WTC11 (cell line): Measurements from ENCODE around the gene KLHL29. TPM values are rescaled to one million over a fixed set of nuclear protein-coding genes. Genes with fewer than 3 reads are reported as not detected.

ENCODE experiments used
- ATAC-seq: fragments of 200-7000 bp; cut with Tn5 transposase; 2 replicates; pipeline ENCODE4 v1.10.0; 2021; ENCODE audit warnings: mild to moderate bottlenecking, moderate library complexity
- CTCF ChIA-PET: fragments of 300-600 bp; sonication (Branson Sonifier 250); formaldehyde crosslinking; loops from one replicate; lab custom pipeline; 2021; ENCODE audit warnings: antibody characterized with exemption; lab: Charles Lee
- POLR2A ChIA-PET: fragments of 350-600 bp; sonication (Branson Sonifier 250); formaldehyde crosslinking; loops from one replicate; lab custom pipeline; 2021; ENCODE audit warnings: antibody characterized with exemption; lab: Charles Lee
- DNase-seq: peaks from one replicate; pipeline ENCODE4 v3.0.0; 2021; ENCODE audit warnings: low spot score
- H3K27ac Mint-ChIP-seq: 2 replicates; pipeline ENCODE4 v1.8.0; 2021; ENCODE audit warnings: mixed read lengths
- H3K27me3 Mint-ChIP-seq: 2 replicates; pipeline ENCODE4 v1.8.0; 2021; ENCODE audit warnings: low read depth, mild to moderate bottlenecking, moderate library complexity, mixed read lengths
- H3K36me3 Mint-ChIP-seq: 2 replicates; pipeline ENCODE4 v1.8.0; 2021; ENCODE audit warnings: mixed read lengths
- H3K4me1 Mint-ChIP-seq: 2 replicates; pipeline ENCODE4 v1.8.0; 2022; ENCODE audit warnings: mixed read lengths
- H3K4me3 Mint-ChIP-seq: 2 replicates; pipeline ENCODE4 v1.8.0; 2021; ENCODE audit warnings: mild to moderate bottlenecking, moderate library complexity, mixed read lengths
- H3K9me3 Mint-ChIP-seq: 2 replicates; pipeline ENCODE4 v1.8.0; 2021; ENCODE audit warnings: mixed read lengths
- ATF2 ChIP-seq: sonication (generic); formaldehyde crosslinking; IDR thresholded peaks from 2 replicates; pipeline ENCODE4 v1.8.1; 2022; ENCODE audit warnings: low read depth, missing genetic modification reagents, borderline replicate concordance
- CBFB ChIP-seq: sonication (generic); formaldehyde crosslinking; IDR thresholded peaks from 2 replicates; pipeline ENCODE4 v1.8.1; 2022; ENCODE audit warnings: mild to moderate bottlenecking, low read depth, missing genetic modification reagents
- ESRRA ChIP-seq: sonication (generic); formaldehyde crosslinking; IDR thresholded peaks from 2 replicates; pipeline ENCODE4 v1.8.1; 2022; ENCODE audit warnings: mild to moderate bottlenecking, missing genetic modification reagents, borderline replicate concordance
- ETV6 ChIP-seq: sonication (generic); formaldehyde crosslinking; IDR thresholded peaks from 2 replicates; pipeline ENCODE4 v1.8.1; 2022; ENCODE audit warnings: mild to moderate bottlenecking, missing genetic modification reagents
- FOXK1 ChIP-seq: sonication (generic); formaldehyde crosslinking; IDR thresholded peaks from 2 replicates; pipeline ENCODE4 v1.8.0; 2022; ENCODE audit warnings: mild to moderate bottlenecking, moderate library complexity, missing genetic modification reagents
- KAT7 ChIP-seq: sonication (generic); formaldehyde crosslinking; IDR thresholded peaks from 2 replicates; pipeline ENCODE4 v1.8.1; 2023; ENCODE audit warnings: missing genetic modification reagents, mild to moderate bottlenecking, borderline replicate concordance
- MXD4 ChIP-seq: fragments of 250-450 bp; sonication (Bioruptor Pico); IDR thresholded peaks from 2 replicates; pipeline ENCODE4 v1.8.0; 2021; ENCODE audit warnings: mild to moderate bottlenecking, moderate library complexity, borderline replicate concordance
- NR1H2 ChIP-seq: sonication (generic); formaldehyde crosslinking; IDR thresholded peaks from 2 replicates; pipeline ENCODE4 v1.9.0; 2021; ENCODE audit warnings: mild to moderate bottlenecking, moderate library complexity, missing genetic modification reagents
- NR2C2 ChIP-seq: sonication (generic); formaldehyde crosslinking; IDR thresholded peaks from 2 replicates; pipeline ENCODE4 v1.8.0; 2022; ENCODE audit warnings: mild to moderate bottlenecking, missing genetic modification reagents
- NR3C1 ChIP-seq: sonication (generic); formaldehyde crosslinking; conservative IDR thresholded peaks from 2 replicates; pipeline ENCODE4 v1.8.1; 2023; ENCODE audit warnings: low read depth, mild to moderate bottlenecking, missing genetic modification reagents
- PRDM15 ChIP-seq: sonication (generic); formaldehyde crosslinking; IDR thresholded peaks from 2 replicates; pipeline ENCODE4 v1.8.0; 2022; ENCODE audit warnings: missing genetic modification reagents
- PRRX2 ChIP-seq: fragments of 250-450 bp; sonication (Bioruptor Pico); IDR thresholded peaks from 2 replicates; pipeline ENCODE4 v1.8.0; 2021; ENCODE audit warnings: mild to moderate bottlenecking
- STAT6 ChIP-seq: sonication (generic); formaldehyde crosslinking; conservative IDR thresholded peaks from 2 replicates; pipeline ENCODE4 v1.8.1; 2023; ENCODE audit warnings: mild to moderate bottlenecking, low read depth, missing genetic modification reagents, moderate library complexity
- TCF7 ChIP-seq: sonication (generic); formaldehyde crosslinking; IDR thresholded peaks from 2 replicates; pipeline ENCODE4 v1.8.0; 2022; ENCODE audit warnings: mild to moderate bottlenecking, low read depth, missing genetic modification reagents, moderate library complexity
- TEAD1 ChIP-seq: sonication (generic); formaldehyde crosslinking; IDR thresholded peaks from 2 replicates; pipeline ENCODE4 v1.8.0; 2022; ENCODE audit warnings: mild to moderate bottlenecking, missing genetic modification reagents
- ZNF232 ChIP-seq: sonication (generic); formaldehyde crosslinking; IDR thresholded peaks from 2 replicates; pipeline ENCODE4 v1.8.0; 2022; ENCODE audit warnings: mild to moderate bottlenecking, missing genetic modification reagents
- ZNF396 ChIP-seq: fragments of 250-450 bp; sonication (Bioruptor Pico); IDR thresholded peaks from 2 replicates; pipeline ENCODE4 v1.8.0; 2021; ENCODE audit warnings: mild to moderate bottlenecking, moderate library complexity, borderline replicate concordance
- total RNA-seq: library from RNA; stranded (reverse); gene quantifications from 3 replicates; pipeline ENCODE4 v1.2.3, GENCODE V29; 2021
- TF ChIP-seq, protein P1 (sequence below): fragments of 250-450 bp; sonication (Bioruptor Pico); IDR thresholded peaks from 2 replicates; pipeline ENCODE4 v2.1.2; 2022; ENCODE audit warnings: mild to moderate bottlenecking, moderate library complexity
- TF ChIP-seq, protein P2 (sequence below): fragments of 250-450 bp; sonication (Bioruptor Pico); IDR thresholded peaks from 2 replicates; pipeline ENCODE4 v1.9.0; 2021; ENCODE audit warnings: mild to moderate bottlenecking, borderline replicate concordance
- TF ChIP-seq, protein P3 (sequence below): fragments of 250-450 bp; sonication (Bioruptor Pico); IDR thresholded peaks from 2 replicates; pipeline ENCODE4 v1.9.0; 2021; ENCODE audit warnings: mild to moderate bottlenecking

Gene KLHL29
- total RNA-seq, 1 experiment from 2014 or later = 7.1 TPM

DNA sequence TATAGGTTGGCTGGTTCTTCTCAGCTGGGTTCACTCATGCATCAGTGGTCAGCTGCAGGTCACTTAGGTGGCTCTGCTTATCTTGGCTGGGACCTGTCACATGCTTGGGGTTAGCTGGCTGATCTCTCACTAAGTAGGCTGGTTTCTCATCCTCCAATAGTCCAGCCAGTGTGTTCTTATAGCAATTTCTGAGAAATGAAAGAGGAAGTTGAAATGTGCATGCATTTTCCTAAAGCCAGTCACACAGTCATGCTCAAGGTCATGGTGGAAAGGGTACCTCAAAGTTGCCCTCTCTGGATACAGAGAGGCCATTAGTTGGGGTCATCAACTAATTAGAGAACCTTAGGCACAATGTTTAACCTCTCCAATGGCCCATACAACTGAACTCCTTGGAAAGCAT, 64.4 kb downstream of the KLHL29 start:
- H3K36me3 Mint-ChIP-seq = no peaks in the 10 kb centered on the region
- DNase-seq = no peak
- no peak overlapping the region for H3K27ac Mint-ChIP-seq
- no peak for ATAC-seq
- H3K4me3 Mint-ChIP-seq = no peak overlapping the region
- no peak for TF ChIP-seq MXD4 (CRISPR knock-in tag)
- TF ChIP-seq ESRRA (CRISPR knock-in tag) = no peak
- no peak for TF ChIP-seq ETV6 (CRISPR knock-in tag)
- TF ChIP-seq, protein P1, sequence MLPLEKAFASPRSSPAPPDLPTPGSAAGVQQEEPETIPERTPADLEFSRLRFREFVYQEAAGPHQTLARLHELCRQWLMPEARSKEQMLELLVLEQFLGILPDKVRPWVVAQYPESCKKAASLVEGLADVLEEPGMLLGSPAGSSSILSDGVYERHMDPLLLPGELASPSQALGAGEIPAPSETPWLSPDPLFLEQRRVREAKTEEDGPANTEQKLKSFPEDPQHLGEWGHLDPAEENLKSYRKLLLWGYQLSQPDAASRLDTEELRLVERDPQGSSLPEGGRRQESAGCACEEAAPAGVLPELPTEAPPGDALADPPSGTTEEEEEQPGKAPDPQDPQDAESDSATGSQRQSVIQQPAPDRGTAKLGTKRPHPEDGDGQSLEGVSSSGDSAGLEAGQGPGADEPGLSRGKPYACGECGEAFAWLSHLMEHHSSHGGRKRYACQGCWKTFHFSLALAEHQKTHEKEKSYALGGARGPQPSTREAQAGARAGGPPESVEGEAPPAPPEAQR = no peak
- TF ChIP-seq TCF7 (CRISPR knock-in tag) = no peak
- no peak for TF ChIP-seq STAT6 (CRISPR knock-in tag)
- TF ChIP-seq ATF2 (CRISPR knock-in tag) = no peak
- TF ChIP-seq ZNF396 (CRISPR knock-in tag) = no peak
- no peak for TF ChIP-seq ZNF232 (CRISPR knock-in tag)
- TF ChIP-seq PRRX2 (CRISPR knock-in tag) = no peak
- TF ChIP-seq NR2C2 (CRISPR knock-in tag) = no peak
- no peak for TF ChIP-seq NR3C1 (CRISPR knock-in tag)
- no peak for TF ChIP-seq NR1H2 (CRISPR knock-in tag)
- no peak for TF ChIP-seq CBFB (CRISPR knock-in tag)
- no peak for TF ChIP-seq PRDM15
- no peak for TF ChIP-seq TEAD1 (CRISPR knock-in tag)
- TF ChIP-seq FOXK1 (CRISPR knock-in tag) = no peak
- TF ChIP-seq, protein P2, sequence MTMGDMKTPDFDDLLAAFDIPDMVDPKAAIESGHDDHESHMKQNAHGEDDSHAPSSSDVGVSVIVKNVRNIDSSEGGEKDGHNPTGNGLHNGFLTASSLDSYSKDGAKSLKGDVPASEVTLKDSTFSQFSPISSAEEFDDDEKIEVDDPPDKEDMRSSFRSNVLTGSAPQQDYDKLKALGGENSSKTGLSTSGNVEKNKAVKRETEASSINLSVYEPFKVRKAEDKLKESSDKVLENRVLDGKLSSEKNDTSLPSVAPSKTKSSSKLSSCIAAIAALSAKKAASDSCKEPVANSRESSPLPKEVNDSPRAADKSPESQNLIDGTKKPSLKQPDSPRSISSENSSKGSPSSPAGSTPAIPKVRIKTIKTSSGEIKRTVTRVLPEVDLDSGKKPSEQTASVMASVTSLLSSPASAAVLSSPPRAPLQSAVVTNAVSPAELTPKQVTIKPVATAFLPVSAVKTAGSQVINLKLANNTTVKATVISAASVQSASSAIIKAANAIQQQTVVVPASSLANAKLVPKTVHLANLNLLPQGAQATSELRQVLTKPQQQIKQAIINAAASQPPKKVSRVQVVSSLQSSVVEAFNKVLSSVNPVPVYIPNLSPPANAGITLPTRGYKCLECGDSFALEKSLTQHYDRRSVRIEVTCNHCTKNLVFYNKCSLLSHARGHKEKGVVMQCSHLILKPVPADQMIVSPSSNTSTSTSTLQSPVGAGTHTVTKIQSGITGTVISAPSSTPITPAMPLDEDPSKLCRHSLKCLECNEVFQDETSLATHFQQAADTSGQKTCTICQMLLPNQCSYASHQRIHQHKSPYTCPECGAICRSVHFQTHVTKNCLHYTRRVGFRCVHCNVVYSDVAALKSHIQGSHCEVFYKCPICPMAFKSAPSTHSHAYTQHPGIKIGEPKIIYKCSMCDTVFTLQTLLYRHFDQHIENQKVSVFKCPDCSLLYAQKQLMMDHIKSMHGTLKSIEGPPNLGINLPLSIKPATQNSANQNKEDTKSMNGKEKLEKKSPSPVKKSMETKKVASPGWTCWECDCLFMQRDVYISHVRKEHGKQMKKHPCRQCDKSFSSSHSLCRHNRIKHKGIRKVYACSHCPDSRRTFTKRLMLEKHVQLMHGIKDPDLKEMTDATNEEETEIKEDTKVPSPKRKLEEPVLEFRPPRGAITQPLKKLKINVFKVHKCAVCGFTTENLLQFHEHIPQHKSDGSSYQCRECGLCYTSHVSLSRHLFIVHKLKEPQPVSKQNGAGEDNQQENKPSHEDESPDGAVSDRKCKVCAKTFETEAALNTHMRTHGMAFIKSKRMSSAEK (CRISPR knock-in tag) = no peak
- TF ChIP-seq KAT7 = no peak
- TF ChIP-seq, protein P3, sequence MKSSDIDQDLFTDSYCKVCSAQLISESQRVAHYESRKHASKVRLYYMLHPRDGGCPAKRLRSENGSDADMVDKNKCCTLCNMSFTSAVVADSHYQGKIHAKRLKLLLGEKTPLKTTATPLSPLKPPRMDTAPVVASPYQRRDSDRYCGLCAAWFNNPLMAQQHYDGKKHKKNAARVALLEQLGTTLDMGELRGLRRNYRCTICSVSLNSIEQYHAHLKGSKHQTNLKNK (CRISPR knock-in tag) = no peak
- ChIA-PET CTCF (interaction anchor here (1.0 to 1.9 kb wide), 3 partner anchors 12 to 35 kb away, joined by 3 to 7 read pairs (median 5); no protein-coding TSS in a partner anchor), POLR2A (no interaction called here)
- H3K27me3 Mint-ChIP-seq = no peaks in the 10 kb centered on the region
- H3K4me1 Mint-ChIP-seq = peaks cover 8% of the 10 kb centered on the region; the same call in 1 of the 2 replicates
- H3K9me3 Mint-ChIP-seq = no peaks in the 10 kb centered on the region
